Stimulated activated CD8-positive, alpha-beta memory T cell treated with anti-CD3 and anti-CD28 coated beads, Interleukin-4, amount 100 ng/mL, for 1 hour (primary cell): ENCODE results near the gene C5AR1.
"Not testable (repeated sequence)": the region's sequence is repeated elsewhere in the genome, so short reads cannot be mapped to it uniquely, and the experiment has no call there.

Experiments used
- DNase-seq, 2 donors: peaks; one replicate each; pipeline ENCODE4 v3.0.0-alpha.2; 2020; ENCODE audit warnings: low read depth in 2 of 2, low spot score in 1 of 2

C5AR1 gene

GRCh38 chr19:47331490-47331889 lies 21.8 kb downstream of the C5AR1 start:
- DNase-seq: no peak

GRCh38 chr19:47331931-47332547 lies 22.4 kb downstream of the C5AR1 start, which contains the start of gene C5AR2:
C5AR2 (plus strand) TSS chr19:47332175; CDS start chr19:47340800, 8,625 bp downstream.
- no peak for DNase-seq

GRCh38 chr19:47336765-47337718 lies 27.4 kb downstream of the C5AR1 start:
- not testable (repeated sequence) for DNase-seq

DNA sequence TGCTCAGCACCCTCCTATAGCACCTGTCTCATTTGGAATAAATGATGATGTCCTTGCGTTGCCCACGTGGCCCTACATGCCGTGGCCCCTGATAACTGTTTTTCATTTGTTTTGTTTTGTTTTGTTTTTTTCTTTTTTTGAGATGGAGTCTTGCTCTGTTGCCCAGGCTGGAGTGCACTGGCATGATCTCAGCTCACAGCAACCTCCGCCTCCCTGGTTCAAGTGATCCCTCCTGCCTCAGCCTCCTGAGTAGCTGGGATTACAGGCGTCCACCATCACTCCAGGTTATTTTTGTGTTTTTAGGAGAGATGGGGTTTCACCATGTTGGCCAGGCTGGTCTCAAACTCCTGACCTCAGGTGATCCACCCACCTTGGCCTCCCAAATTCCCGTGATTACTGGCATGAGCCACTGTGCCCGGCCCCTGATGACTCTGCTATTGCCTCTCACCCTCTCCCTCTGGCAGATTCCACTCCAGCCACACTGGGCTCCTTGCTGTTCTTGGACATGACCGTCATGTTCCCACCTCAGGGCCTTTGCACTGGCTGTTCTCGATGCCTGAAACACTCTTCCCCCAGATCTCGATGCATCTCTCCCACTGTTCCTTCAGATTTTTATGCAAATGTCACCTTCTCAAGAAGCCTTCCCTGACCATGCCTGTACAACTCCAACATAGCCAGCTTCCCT lies 29.7 kb downstream of the C5AR1 start:
- DNase-seq: no peak

DNA sequence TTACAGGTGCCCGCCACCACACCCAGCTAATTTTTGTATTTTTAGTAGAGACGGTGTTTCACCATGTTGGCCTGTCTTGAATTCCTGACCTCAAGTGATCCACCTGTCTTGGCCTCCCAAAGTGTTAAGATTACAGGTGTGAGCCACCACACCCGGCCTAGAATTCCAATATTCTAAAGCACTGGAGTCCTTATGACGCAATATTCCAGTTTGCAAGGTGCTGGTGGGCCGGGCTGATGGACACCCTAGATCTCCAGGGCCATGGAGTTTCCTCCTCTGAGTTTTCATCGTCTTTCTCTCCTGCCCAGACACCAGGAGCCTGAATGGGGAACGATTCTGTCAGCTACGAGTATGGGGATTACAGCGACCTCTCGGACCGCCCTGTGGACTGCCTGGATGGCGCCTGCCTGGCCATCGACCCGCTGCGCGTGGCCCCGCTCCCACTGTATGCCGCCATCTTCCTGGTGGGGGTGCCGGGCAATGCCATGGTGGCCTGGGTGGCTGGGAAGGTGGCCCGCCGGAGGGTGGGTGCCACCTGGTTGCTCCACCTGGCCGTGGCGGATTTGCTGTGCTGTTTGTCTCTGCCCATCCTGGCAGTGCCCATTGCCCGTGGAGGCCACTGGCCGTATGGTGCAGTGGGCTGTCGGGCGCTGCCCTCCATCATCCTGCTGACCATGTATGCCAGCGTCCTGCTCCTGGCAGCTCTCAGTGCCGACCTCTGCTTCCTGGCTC lies 31.0 kb downstream of the C5AR1 start:
- no peak for DNase-seq

DNA sequence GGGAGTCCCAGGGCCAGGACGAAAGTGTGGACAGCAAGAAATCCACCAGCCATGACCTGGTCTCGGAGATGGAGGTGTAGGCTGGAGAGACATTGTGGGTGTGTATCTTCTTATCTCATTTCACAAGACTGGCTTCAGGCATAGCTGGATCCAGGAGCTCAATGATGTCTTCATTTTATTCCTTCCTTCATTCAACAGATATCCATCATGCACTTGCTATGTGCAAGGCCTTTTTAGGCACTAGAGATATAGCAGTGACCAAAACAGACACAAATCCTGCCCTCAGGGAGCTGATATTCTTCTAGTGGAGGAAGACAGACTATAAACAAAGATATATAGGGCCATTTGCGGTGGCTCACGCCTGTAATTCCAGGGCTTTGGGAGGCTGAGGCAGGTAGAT lies 32.1 kb downstream of the C5AR1 start:
- no peak for DNase-seq

DNA sequence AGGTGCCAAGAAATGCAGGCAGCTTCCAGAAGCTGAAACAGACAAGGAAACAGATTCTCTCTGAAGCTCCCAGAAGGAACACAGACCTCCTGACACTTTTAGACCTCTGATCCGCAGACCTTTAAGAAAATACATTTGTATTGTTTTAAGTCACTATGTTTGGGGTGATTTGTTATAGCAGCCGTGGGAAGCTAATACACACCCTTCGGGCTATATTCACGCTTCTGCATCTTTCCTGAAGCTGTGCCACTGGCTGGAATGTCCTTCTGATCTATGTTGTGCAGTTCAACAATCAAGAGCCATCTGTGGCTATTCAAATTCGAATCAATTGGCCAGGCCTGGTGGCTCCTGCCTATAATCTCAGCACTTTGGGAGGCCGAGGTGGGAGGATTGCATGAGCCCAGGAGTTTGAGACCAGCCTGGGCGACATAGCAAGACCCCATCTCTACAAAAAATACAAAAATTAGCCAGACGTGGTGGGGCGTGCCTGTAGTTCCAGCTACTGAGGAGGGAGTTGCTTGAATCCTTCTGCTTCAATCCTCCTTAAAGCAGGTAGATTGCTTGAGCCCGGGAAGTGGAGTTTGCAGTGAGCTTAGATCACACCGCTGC lies 33.6 kb downstream of the C5AR1 start:
- DNase-seq: no peak

DNA sequence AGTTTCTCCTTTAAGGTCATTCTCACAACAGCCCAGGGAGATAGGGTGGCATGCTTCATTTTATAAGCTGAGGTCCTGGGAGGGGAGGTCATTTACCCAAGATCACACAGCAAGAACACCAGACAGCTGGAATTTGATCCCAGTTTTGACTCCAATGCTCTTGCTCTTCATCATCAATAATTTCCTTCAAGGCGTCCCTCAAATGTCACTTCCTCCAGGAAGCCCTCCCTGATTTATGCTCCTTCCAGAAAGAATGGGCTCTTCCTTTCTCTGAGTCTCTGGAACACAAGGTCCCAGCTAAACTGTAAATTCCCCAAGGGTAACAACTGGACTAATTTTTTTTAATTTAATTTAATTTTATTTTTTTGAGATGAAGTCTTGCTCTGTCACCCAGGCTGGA lies 34.8 kb downstream of the C5AR1 start:
- DNase-seq: no peak

DNA sequence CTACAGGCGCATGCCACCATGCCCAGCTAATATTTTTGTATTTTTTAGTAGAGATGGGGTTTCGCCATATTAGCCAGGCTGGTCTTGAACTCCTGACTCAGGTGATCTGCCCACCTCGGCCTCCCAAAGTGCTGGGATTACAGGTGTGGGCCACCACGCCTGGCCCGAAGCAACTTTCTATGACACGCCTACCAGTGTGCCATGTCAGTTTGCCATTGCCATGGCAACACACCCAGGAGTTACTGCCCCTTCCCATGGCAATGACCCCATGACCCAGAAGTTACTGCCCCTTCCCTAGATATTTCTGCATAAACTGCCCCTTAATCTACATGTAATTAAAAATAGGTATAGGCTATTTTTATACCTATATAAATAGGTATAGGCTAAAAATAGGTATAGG lies 36.4 kb downstream of the C5AR1 start:
- not testable (repeated sequence) for DNase-seq

- peak; percentile 97 to 98 for DNase-seq
Measured at GRCh38 chr19:47348819-47349795, 39.4 kb downstream of the C5AR1 start, which contains the start of gene DHX34. DHX34 (plus strand) TSS chr19:47349315; CDS start chr19:47353031, 3,716 bp downstream.

GRCh38 chr19:47350630-47351029 lies 41.0 kb downstream of the C5AR1 start:
- no peak for DNase-seq

DNA sequence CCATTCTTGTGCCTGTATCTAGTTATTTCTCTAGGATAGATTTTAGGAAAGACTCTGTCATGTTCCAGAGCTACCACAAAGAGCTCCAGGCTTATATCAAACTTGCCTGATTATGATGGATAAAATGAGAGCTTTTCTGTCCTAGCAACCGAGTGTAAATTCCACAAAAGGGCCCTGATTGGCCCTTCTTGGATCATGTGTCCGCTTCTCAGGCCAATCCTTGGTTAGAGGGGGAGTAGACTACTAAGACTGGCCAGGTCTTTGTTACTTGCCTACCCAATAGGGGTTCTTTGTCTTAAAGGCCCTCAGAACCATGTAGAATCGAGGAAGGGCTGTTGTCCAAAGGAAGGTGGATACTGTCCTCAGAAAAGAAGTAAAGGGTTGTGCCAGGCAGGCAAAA lies 41.9 kb downstream of the C5AR1 start:
- no peak for DNase-seq

DNA sequence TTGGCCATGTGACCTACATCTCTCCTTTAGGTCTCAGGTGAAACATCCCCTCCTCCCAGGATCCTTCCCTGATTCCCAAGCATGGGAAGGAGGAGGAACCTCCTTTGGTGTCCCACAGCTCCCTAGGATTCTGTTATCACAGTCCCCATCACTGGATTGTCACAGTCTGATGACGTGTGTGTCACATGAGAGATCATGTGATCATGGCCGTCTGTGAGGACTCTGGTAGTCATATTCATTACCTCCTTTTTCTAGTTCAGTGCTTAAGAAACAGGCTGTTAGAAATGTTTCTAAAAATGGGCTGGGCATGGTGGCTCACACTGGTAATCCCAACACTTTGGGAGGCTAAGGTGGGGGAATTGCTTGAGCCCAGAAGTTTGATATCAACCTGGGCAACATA lies 42.4 kb downstream of the C5AR1 start:
- DNase-seq: no peak

DNA sequence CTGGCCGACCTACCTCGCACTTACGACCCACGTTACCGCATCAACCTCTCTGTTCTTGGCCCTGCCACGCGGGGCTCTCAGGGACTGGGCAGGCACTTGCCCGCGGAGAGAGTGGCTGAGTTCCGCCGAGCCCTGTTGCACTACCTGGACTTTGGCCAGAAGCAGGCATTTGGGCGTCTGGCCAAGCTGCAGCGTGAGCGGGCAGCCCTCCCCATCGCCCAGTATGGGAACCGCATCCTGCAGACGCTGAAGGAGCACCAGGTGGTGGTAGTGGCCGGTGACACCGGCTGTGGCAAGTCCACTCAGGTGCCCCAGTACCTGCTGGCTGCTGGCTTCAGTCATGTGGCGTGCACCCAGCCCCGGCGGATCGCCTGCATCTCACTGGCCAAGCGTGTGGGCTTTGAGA lies 43.6 kb downstream of the C5AR1 start:
- no peak for DNase-seq

DNA sequence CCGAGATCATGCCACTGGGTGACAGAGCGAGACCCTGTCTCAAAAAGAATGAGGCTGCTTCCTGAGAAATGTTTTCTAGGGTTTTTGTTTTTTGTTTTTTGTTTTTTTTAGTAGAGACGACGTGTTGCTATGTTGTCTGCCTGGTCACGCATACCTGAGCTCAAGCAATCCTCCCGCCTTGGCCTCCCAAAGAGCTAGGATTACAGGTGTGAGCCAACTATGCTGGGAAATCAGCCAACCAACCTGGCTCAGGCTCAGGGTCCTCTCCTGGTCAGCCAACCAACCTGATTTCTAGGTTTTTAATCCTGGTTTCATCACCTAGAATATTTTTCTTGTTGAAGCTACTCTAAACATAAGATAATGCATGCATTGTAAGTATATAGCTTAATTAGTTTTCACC lies 47.2 kb downstream of the C5AR1 start:
- DNase-seq: no peak

GRCh38 chr19:47357788-47358680 lies 48.4 kb downstream of the C5AR1 start:
- no peak for DNase-seq

DNA sequence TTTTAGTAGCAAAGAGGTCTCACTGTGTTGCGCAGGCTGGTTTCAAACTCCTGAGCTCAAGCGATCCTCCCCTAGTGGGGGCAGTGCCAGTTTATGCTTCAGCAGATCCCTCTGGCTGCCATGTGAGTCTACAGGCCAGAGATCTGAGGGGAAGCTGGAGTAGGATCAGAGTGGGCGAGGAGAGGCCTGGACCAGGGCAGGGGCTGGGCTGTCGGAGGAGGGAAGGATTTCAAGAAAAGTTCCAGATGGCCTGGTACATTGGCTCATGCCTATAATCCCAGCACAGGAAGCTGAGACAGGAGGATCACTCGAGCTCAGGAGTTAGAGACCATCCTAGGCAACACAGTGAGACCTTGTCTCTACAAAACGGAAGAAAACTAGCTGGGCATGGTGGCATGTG lies 49.3 kb downstream of the C5AR1 start:
- DNase-seq: no peak

GRCh38 chr19:47362321-47362720 lies 52.7 kb downstream of the C5AR1 start:
- DNase-seq: no peak
